GM19023 (cell line): ENCODE data around the gene TP53.
"Not testable (repeated sequence)": the region's sequence is repeated elsewhere in the genome, so short reads cannot be mapped to it uniquely, and the experiment has no call there.

Experiments
- ATAC-seq: cut with Tn5 transposase; IDR thresholded peaks from one replicate; pipeline ENCODE4 v1.9.1; 2021; ENCODE audit warnings: mild to moderate bottlenecking, moderate library complexity; ENCODE audit not compliant: unreplicated experiment

The TP53 gene

GRCh38 chr17:7634384-7634783, 52.9 kb downstream of the TP53 start:
- ATAC-seq = no peak

GRCh38 chr17:7633093-7633492, 54.2 kb downstream of the TP53 start:
- no peak for ATAC-seq

- no peak for ATAC-seq
Measured at GRCh38 chr17:7632492-7632894, 54.8 kb downstream of the TP53 start.

GRCh38 chr17:7631398-7632380, 55.6 kb downstream of the TP53 start:
- ATAC-seq = no peak

GRCh38 chr17:7629939-7630571, 57.2 kb downstream of the TP53 start, which contains the start of gene SHBG:
Gene SHBG (plus strand): TSS chr17:7630135. CDS start chr17:7630173, 38 bp downstream.
- no peak for ATAC-seq

- ATAC-seq = peak; percentile 88
Measured at GRCh38 chr17:7627250-7628121, 59.8 kb downstream of the TP53 start, which contains the start of gene SAT2. Gene SAT2 (minus strand): TSS chr17:7627821. CDS start chr17:7627635, 186 bp downstream.

- ATAC-seq = no peak
Measured at GRCh38 chr17:7626956-7627249, 60.4 kb downstream of the TP53 start.

- ATAC-seq = no peak
Measured at GRCh38 chr17:7626307-7626706, 61.0 kb downstream of the TP53 start.

GRCh38 chr17:7625749-7626148, 61.5 kb downstream of the TP53 start:
- not testable (repeated sequence) for ATAC-seq

GRCh38 chr17:7623661-7624060, 63.6 kb downstream of the TP53 start:
- no peak for ATAC-seq

GRCh38 chr17:7620835-7621234, 66.5 kb downstream of the TP53 start:
- no peak for ATAC-seq

GRCh38 chr17:7618608-7619007, 68.7 kb downstream of the TP53 start:
- ATAC-seq = no peak
